OCI-LY7 (cell line): ENCODE results near the gene RPH3AL. TPM values are rescaled to one million over a fixed set of nuclear protein-coding genes. Genes with fewer than 3 reads are reported as not detected.
A peak's percentile ranks its signal among the peaks of the same experiment; 100 is the strongest.

Experiments used
- BruUV-seq: library from RNA; stranded (reverse); fragments of 400-500 nt; replicated peaks from 2 replicates; lab custom pipeline; 2021; lab: Mats Ljungman, UMichigan
- CTCF ChIA-PET: fragments of 300-600 bp; sonication (Branson Sonifier 250); formaldehyde crosslinking; loops from one replicate; lab custom pipeline; 2022; ENCODE audit warnings: antibody characterized with exemption; ENCODE audit not compliant: unreplicated experiment; lab: Charles Lee
- POLR2A ChIA-PET: fragments of 300-600 bp; sonication (Branson Sonifier 250); formaldehyde crosslinking; loops from one replicate; lab custom pipeline; 2022; ENCODE audit warnings: antibody characterized with exemption; lab: Charles Lee
- DNase-seq: peaks from one replicate; pipeline ENCODE4 v3.0.0-alpha.2; 2015; ENCODE audit warnings: low spot score
- H2AFZ ChIP-seq: fragments of 200-600 bp; sonication (generic), shearing (Covaris generic); 2 replicates; pipeline ENCODE4 v1.6.1; 2014; ENCODE audit warnings: mild to moderate bottlenecking, antibody characterized with exemption, low read length, moderate library complexity
- H3K27ac ChIP-seq: fragments of 200-600 bp; sonication (generic); 2 replicates; pipeline ENCODE4 v1.5.1; 2014; ENCODE audit warnings: mixed run types, low read depth, mild to moderate bottlenecking, moderate library complexity, low read length, inconsistent platforms; ENCODE audit not compliant: poor library complexity, severe bottlenecking
- H3K36me3 ChIP-seq: fragments of 200-600 bp; sonication (generic); 2 replicates; pipeline ENCODE4 v1.6.1; 2014; ENCODE audit warnings: mild to moderate bottlenecking, antibody characterized with exemption, low read length, moderate library complexity, mixed read lengths; ENCODE audit not compliant: insufficient read depth
- H3K4me1 ChIP-seq: fragments of 200-600 bp; sonication (generic); 2 replicates; pipeline ENCODE4 v1.5.1; 2014; ENCODE audit warnings: mild to moderate bottlenecking, low read length; ENCODE audit not compliant: insufficient read depth, poor library complexity, severe bottlenecking
- H3K4me2 ChIP-seq: fragments of 200-600 bp; sonication (generic); 2 replicates; pipeline ENCODE4 v1.6.1; 2014; ENCODE audit warnings: mild to moderate bottlenecking, low read length
- H3K4me3 ChIP-seq: fragments of 200-600 bp; sonication (generic); 2 replicates; pipeline ENCODE4 v1.5.1; 2014; ENCODE audit warnings: mild to moderate bottlenecking, low read depth, low read length; ENCODE audit not compliant: poor library complexity, severe bottlenecking
- H3K79me2 ChIP-seq: fragments of 200-600 bp; sonication (generic); 2 replicates; pipeline ENCODE4 v1.6.1; 2016; ENCODE audit warnings: low read depth, mild to moderate bottlenecking, low read length, moderate library complexity, mixed read lengths; ENCODE audit not compliant: insufficient read depth
- H3K9me2 ChIP-seq: fragments of 200-600 bp; sonication (generic); 2 replicates; pipeline ENCODE4 v1.6.1; 2016; ENCODE audit warnings: mild to moderate bottlenecking, low read length, mixed read lengths; ENCODE audit not compliant: insufficient read depth
- H3K9me3 ChIP-seq: fragments of 200-600 bp; sonication (generic); 2 replicates; pipeline ENCODE4 v1.6.1; 2014; ENCODE audit warnings: mild to moderate bottlenecking, mixed run types, low read length, mixed read lengths
- H4K20me1 ChIP-seq: fragments of 200-600 bp; sonication (generic); 2 replicates; pipeline ENCODE4 v1.6.1; 2014; ENCODE audit warnings: mild to moderate bottlenecking, antibody characterized with exemption, low read length, moderate library complexity, mixed read lengths; ENCODE audit not compliant: insufficient read depth
- EZH2phosphoT487 ChIP-seq: fragments of 200-600 bp; sonication (generic); IDR thresholded peaks from 2 replicates; pipeline ENCODE4 v1.6.1; 2018; ENCODE audit warnings: low read depth, borderline replicate concordance, mild to moderate bottlenecking, mixed run types, antibody characterized with exemption, low read length, moderate library complexity, mixed read lengths
- intact Hi-C: fragments of 100-400 bp; cut with micrococcal nuclease; formaldehyde crosslinking; loops from one replicate; pipeline ENCODE4 v1.10.0; 2022; ENCODE audit not compliant: unreplicated experiment
- total RNA-seq, 2 experiments: library from RNA; depleted of rRNA in 1 of 2; stranded (reverse); fragments of >200 nt in 1 of 2; shearing (Covaris generic) in 1 of 2; gene quantifications; 2 replicates each; pipeline ENCODE4 v1.2.3, GENCODE V29; 2014 to 2022
- TF ChIP-seq, protein P1 (sequence below): fragments of 200-600 bp; sonication (generic); conservative IDR thresholded peaks from 2 replicates; pipeline ENCODE4 v1.5.1; 2014; ENCODE audit warnings: mild to moderate bottlenecking, antibody characterized with exemption, low read length, moderate library complexity, mixed read lengths

Gene RPH3AL
- total RNA-seq, 2 experiments from 2014 or later, result 1.0 to 2.2 TPM

GRCh38 chr17:233473-233941 is 119.1 kb downstream of the RPH3AL start:
- H3K4me3 ChIP-seq, result no peak overlapping the region
- intact Hi-C loops, result no loop called here
- peak; percentile 44 for DNase-seq
- no peaks in the 10 kb centered on the region for H3K9me3 ChIP-seq
- ChIA-PET POLR2A (no interaction called here), CTCF (no interaction called here)
- no peak for TF ChIP-seq EZH2phosphoT487
- TF ChIP-seq, protein P1, sequence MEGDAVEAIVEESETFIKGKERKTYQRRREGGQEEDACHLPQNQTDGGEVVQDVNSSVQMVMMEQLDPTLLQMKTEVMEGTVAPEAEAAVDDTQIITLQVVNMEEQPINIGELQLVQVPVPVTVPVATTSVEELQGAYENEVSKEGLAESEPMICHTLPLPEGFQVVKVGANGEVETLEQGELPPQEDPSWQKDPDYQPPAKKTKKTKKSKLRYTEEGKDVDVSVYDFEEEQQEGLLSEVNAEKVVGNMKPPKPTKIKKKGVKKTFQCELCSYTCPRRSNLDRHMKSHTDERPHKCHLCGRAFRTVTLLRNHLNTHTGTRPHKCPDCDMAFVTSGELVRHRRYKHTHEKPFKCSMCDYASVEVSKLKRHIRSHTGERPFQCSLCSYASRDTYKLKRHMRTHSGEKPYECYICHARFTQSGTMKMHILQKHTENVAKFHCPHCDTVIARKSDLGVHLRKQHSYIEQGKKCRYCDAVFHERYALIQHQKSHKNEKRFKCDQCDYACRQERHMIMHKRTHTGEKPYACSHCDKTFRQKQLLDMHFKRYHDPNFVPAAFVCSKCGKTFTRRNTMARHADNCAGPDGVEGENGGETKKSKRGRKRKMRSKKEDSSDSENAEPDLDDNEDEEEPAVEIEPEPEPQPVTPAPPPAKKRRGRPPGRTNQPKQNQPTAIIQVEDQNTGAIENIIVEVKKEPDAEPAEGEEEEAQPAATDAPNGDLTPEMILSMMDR, result 0 out of 2 replicates have a peak, but pooled peaks have one; percentile 11
- H4K20me1 ChIP-seq, result no peaks in the 10 kb centered on the region
- no peaks in the 10 kb centered on the region for H3K9me2 ChIP-seq
- H3K4me2 ChIP-seq, result peak overlapping the region; percentile 74; the same call in 1 of the 2 replicates
- BruUV-seq, result no TSS peak
- H3K27ac ChIP-seq, result peak overlapping the region; percentile 94
- H3K4me1 ChIP-seq, result peaks cover 50% of the 10 kb centered on the region
- no peaks in the 10 kb centered on the region for H3K36me3 ChIP-seq
- H2AFZ ChIP-seq, result no peak overlapping the region
- no peaks in the 10 kb centered on the region for H3K79me2 ChIP-seq

DNA sequence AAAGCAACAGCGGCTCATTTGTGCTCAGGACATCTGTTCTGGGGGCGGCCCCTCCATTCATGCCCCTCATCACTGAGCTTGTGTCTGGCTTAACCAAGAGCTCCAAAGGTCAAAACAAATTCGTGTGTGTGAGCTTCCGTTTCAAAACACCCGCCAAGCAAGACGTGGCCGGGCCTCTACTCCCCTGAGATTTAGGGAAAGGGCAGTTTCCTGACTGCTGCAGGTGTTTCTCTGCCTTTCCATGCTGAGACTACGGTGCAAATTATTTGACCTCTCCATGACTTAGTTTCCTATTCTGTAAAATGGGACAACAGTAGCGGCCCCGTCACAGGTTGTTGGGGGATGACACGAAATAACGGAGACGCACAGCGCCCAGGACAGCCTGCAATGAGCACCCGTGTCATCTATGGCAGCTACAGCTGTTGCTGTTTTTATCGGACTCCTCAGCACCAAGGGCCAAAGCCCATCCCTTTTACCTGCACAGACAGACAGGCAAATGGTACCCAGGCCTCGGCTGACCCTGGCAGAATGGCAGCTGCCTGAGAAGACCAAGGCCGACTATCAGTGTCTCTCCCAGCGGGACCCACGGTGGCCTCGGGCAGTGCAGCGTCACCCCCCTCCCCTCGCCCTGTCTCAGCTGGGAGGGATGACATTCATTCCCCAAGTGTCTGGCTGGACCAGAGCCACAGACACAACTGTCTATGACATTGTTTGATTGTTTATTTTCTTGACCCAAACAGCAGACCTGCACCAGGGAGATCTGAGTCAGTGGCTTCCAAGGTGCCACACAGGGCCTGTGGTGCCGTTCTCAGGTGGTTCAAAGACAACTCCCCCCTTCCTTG is 120.4 kb downstream of the RPH3AL start:
- DNase-seq, result peak; percentile 92
- Histone ChIP-seq H3K27ac (peak overlapping the region; percentile 94), H2AFZ (peak overlapping the region; percentile 12), H3K9me3 (no peaks in the 10 kb centered on the region), H3K79me2 (no peaks in the 10 kb centered on the region), H3K4me1 (peaks cover 45% of the 10 kb centered on the region), H3K4me2 (peak overlapping the region; percentile 74), H3K4me3 (peak overlapping the region; percentile 48), H3K9me2 (no peaks in the 10 kb centered on the region), H3K36me3 (no peaks in the 10 kb centered on the region), H4K20me1 (no peaks in the 10 kb centered on the region)
- ChIA-PET CTCF (interaction anchor here (1.3 kb wide), 1 partner anchor 155 kb away, joined by 3 read pairs; no protein-coding TSS in a partner anchor), POLR2A (interaction anchor here (0.6 to 1.5 kb wide), 2 partner anchors 10 to 23 kb away, joined by 3 to 4 read pairs; no protein-coding TSS in a partner anchor)
- no peak for TF ChIP-seq EZH2phosphoT487
- TF ChIP-seq, protein P1, result no peak
- BruUV-seq, result no TSS peak
- intact Hi-C loops, result no loop called here
